Stimulated activated CD4-positive, alpha-beta T cell treated with anti-CD3 and anti-CD28 coated beads, Interleukin-1b, Interleukin-23, amount 100 ng/mL, for 24 hours (primary cell): ENCODE results near the gene UFD1.

Experiments
- DNase-seq, 4 experiments: peaks; one replicate each; pipeline ENCODE4 v3.0.0-alpha.2; 2020; ENCODE audit warnings: low read depth in 4 of 4, low spot score in 1 of 4

Gene UFD1

GRCh38 chr22:19497245-19497644 is 18.3 kb upstream of the UFD1 start:
- DNase-seq = no peak

GRCh38 chr22:19496324-19496630 is 17.3 kb upstream of the UFD1 start:
- no peak for DNase-seq

GRCh38 chr22:19495562-19496323 is 16.8 kb upstream of the UFD1 start:
- no peak for DNase-seq

GRCh38 chr22:19494676-19495173 is 15.7 kb upstream of the UFD1 start:
- DNase-seq = no peak

- no peak for DNase-seq
Observed at GRCh38 chr22:19494001-19494560, 15.1 kb upstream of the UFD1 start.

DNA sequence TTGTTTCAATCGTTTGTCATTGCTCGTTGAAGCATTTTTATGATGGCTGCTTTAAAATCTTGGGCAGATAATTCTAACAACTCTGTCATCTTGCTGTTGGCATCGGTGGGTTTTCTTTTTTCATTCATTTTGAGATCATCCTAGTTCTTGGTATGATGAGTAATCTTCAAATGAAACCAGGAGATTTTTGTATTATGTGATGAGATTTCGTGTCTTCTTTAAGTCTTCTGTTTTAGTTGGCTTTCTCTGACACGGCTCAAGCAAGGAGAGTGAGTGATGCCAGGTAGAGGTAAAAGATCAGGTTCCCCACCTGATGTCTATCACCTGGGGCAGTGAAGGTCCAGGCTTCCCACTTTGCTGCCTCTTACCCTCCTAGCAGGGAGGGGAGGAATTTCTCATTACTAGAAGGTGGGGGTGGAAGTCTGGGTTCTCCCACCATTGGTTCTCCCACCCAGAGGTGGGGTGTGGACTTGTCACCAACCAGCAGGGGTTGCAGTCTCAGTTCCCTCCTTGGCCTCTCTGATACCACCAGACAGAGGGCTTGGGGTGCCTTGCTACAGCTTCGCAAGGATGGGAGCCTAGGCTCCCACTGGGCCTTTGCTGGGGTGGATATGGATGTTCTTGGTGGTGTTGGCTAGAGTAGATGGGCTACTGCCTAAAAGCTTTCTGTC is 13.6 kb upstream of the UFD1 start:
- DNase-seq = no peak

- DNase-seq = no peak
Observed at GRCh38 chr22:19490628-19491230, 11.7 kb upstream of the UFD1 start.

GRCh38 chr22:19488884-19489843 is 10.2 kb upstream of the UFD1 start:
- DNase-seq = no peak

DNA sequence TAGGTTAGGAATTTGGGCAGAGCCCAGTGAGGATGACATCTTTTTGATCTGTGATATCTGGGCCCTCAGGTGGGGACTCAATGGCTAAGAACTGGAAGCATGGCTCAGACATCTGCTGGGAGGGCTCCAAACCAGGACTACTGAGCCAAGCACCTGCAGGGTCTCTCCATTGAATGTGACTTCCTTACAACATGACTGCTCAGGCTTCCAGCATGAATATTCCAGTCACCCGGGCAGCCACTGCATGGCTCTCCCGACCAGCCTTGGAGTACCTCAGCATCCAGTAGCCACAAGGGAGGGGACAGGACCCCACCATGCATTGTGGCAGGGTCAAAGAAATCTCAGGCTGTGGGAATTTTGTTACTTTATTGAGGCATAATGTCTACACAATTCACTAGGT is 9.3 kb upstream of the UFD1 start:
- no peak for DNase-seq

- no peak for DNase-seq
Observed at GRCh38 chr22:19483481-19484244, 4.7 kb upstream of the UFD1 start.

GRCh38 chr22:19482297-19482696 is 3.3 kb upstream of the UFD1 start:
- DNase-seq = no peak

- DNase-seq = no peak
Observed at GRCh38 chr22:19480789-19481188, 1.8 kb upstream of the UFD1 start.

GRCh38 chr22:19480173-19480568 is 1.2 kb upstream of the UFD1 start:
- no peak for DNase-seq

DNA sequence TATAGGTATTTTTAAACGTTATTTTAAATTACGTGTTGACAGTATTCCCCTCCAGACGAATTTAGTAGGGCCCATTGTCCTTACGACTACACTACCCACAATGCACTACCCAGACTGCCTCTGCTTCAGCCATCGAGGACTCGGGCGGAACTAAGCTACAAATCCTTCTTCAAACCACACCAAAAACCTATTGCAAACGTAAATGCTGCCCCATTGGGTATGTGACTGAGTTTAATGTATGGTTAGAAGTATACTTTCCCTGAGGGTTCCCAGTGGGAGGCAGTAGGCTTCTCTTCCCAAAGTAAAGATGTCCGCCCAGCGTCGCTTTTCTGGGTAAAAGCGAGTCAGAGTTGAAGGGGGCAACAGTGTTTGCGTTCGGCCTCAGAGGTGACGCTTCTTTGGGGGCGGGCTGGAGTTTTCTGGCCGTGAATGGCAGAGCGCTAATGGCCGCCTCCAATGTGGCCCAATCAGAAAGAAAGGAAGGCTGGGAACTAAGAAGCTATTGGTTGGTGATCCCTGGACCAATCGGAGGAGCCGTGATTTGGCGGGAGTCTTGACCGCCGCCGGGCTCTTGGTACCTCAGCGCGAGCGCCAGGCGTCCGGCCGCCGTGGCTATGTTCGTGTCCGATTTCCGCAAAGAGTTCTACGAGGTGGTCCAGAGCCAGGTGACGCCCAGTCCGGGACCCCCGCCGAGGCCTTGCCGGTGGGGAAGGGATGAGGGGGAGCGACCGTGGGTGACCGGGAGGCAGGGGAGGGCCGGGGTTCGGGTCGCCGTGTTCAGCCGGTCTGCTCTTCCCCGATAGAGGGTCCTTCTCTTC is 571 bp upstream of the UFD1 start, which contains the start of gene CDC45:
CDC45 (plus strand) TSS at position 566 of the 818 bp plus-strand sequence; CDS start at position 615, 49 bp downstream.
- peak; percentile 84 to 90 (median 88) for DNase-seq

GRCh38 chr22:19478045-19478900 is 720 bp downstream of the UFD1 start:
- no peak for DNase-seq

- DNase-seq = no peak
Observed at GRCh38 chr22:19477321-19478044, 1.5 kb downstream of the UFD1 start.

DNA sequence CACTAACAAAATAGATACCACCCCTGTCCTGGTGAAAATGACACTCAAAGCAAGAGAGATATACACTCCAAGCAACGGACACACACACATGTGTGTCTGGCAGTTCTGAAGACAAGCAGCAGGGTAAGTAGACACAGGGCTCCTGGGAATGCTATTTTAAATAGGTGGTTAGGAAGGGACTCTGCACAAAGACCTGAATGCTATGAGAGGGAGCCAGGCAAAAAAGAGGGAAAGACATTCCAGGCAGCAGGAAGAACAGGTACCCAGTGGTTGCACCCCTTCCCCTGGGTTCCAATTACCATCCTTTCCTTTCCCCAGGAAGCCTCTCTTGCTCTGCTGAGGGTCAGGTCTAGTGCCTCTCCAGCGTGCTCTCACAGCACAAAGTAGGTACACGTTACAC is 3.0 kb downstream of the UFD1 start:
- DNase-seq = no peak

GRCh38 chr22:19473578-19473977 is 5.4 kb downstream of the UFD1 start:
- DNase-seq = no peak
